ENCODE results near the gene NEK7. TPM values are rescaled to one million over a fixed set of nuclear protein-coding genes. Genes with fewer than 3 reads are reported as not detected.
A peak's percentile ranks its signal among the peaks of the same experiment; 100 is the strongest.

The NEK7 gene
- 100 to 1,000 TPM in 4 of 6 donors, 10 to 100 TPM in 2; 55.3 to 137 (median 112) TPM for total RNA-seq

GRCh38 chr1:198156745-198157240 is at the start of gene NEK7:
NEK7 (plus strand) TSS chr1:198156998; CDS start chr1:198232581, 75,583 bp downstream.
- H3K27me3 ChIP-seq: no peaks in the 10 kb centered on the region
- peak within 1 kb of the TSS; percentile 59 to 90 (median 88) for H3K4me3 ChIP-seq
- peaks cover 22 to 31% (median 25%) of the 10 kb centered on the region in 4 donors for H3K4me1 ChIP-seq
- 0% methylated on average over 12 to 25 of the region's 63 CpGs for WGBS, 2 donors
- H3K9me3 ChIP-seq: no peaks in the 10 kb centered on the region
- ATAC-seq (ENCODE audit: low FRiP score in 2 of 2) (peak; percentile 90 to 93), DNase-seq (peak; percentile 91 to 96)
- TF ChIP-seq EP300 (IDR thresholded peaks at IDR 0.05): no peak
- TF ChIP-seq, protein P1, sequence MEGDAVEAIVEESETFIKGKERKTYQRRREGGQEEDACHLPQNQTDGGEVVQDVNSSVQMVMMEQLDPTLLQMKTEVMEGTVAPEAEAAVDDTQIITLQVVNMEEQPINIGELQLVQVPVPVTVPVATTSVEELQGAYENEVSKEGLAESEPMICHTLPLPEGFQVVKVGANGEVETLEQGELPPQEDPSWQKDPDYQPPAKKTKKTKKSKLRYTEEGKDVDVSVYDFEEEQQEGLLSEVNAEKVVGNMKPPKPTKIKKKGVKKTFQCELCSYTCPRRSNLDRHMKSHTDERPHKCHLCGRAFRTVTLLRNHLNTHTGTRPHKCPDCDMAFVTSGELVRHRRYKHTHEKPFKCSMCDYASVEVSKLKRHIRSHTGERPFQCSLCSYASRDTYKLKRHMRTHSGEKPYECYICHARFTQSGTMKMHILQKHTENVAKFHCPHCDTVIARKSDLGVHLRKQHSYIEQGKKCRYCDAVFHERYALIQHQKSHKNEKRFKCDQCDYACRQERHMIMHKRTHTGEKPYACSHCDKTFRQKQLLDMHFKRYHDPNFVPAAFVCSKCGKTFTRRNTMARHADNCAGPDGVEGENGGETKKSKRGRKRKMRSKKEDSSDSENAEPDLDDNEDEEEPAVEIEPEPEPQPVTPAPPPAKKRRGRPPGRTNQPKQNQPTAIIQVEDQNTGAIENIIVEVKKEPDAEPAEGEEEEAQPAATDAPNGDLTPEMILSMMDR (IDR thresholded peaks at IDR 0.05): peak in 2 of 6 experiments; percentile 27 to 36
- TF ChIP-seq POLR2A (IDR thresholded peaks at IDR 0.05): peak in 3 of 4 donors; percentile 75 to 94 (median 93)
- peak; percentile 52 to 94 for TF ChIP-seq POLR2AphosphoS5 (IDR thresholded peaks at IDR 0.05)
- H3K27ac ChIP-seq: peak within 1 kb of the TSS; percentile 95 to 100 (median 98)
- H3K36me3 ChIP-seq: no peaks in the 10 kb centered on the region

DNA sequence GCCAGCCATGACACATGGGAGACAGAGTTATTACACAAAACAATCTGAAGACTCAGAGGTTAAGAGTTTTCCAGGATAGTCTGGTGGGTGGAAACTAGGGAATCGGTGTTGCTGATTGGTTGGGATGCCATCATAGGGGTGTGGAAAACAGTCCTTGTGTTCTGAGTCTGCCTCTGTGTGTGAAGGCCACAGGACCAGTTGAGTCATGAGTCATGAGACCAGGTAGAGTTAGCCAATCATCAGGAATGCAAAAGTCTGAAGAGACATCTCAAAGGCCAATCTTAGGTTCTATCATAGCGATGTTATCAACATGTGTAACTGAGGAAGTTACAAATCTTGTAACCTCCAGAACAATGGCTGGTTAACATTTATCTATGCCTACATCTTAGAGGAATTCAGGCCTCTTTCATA is 49.7 kb upstream of the NEK7 start:
- H3K36me3 ChIP-seq: no peaks in the 10 kb centered on the region
- no peaks in the 10 kb centered on the region for H3K4me1 ChIP-seq
- TF ChIP-seq POLR2AphosphoS5 (IDR thresholded peaks at IDR 0.05): no peak
- TF ChIP-seq POLR2A (IDR thresholded peaks at IDR 0.05): no peak
- TF ChIP-seq, protein P1 (IDR thresholded peaks at IDR 0.05): no peak
- TF ChIP-seq EP300 (IDR thresholded peaks at IDR 0.05): no peak
- H3K27me3 ChIP-seq: no peaks in the 10 kb centered on the region
- 93 to 95% methylated on average over 2 of the region's 2 CpGs for WGBS, 2 donors
- no peak overlapping the region for H3K4me3 ChIP-seq
- H3K9me3 ChIP-seq: no peaks in the 10 kb centered on the region
- H3K27ac ChIP-seq: no peak overlapping the region
- no peak for ATAC-seq (ENCODE audit: low FRiP score in 2 of 2)
- DNase-seq: no peak

DNA sequence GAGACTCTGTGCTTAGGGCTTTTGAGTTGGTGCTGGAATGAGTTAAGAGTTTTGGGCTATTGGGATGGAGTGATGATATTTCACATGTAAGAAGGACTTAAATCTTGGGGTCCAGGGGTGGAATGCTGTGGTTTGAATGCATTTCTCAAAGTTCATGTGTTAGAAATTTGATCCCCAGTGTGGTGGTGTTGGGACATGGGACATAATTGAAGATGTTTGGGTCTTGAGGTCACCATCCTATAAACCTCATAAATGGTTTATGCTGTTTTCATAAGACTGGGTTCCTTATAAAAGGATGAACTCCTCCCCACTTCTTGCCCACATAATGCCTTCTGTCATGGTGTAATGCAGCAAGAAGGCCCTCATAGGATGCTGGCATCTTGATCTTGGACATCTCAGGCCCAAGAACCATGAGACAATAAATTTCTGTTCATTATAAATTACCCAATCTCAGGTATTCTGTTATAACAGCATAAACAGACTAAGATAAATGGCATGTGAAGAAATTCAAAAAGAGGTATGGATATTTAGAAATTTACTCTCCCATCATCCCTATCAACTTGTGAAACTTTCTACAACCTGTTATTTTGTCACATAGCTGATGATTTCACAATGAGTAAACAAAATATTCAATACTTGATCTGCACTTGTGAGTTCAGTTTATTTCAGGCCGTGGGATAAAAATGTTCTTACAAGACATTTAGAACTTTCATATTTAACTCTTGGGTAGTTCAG is 48.0 kb upstream of the NEK7 start:
- H3K27ac ChIP-seq: no peak overlapping the region
- H3K27me3 ChIP-seq: no peaks in the 10 kb centered on the region
- no peak for TF ChIP-seq EP300 (IDR thresholded peaks at IDR 0.05)
- TF ChIP-seq POLR2AphosphoS5 (IDR thresholded peaks at IDR 0.05): no peak
- no peak for TF ChIP-seq POLR2A (IDR thresholded peaks at IDR 0.05)
- TF ChIP-seq, protein P1 (IDR thresholded peaks at IDR 0.05): no peak
- no peaks in the 10 kb centered on the region for H3K4me1 ChIP-seq
- H3K36me3 ChIP-seq: no peaks in the 10 kb centered on the region
- ATAC-seq (ENCODE audit: low FRiP score in 2 of 2): no peak
- H3K9me3 ChIP-seq: no peaks in the 10 kb centered on the region
- DNase-seq: no peak
- 51 to 62% methylated on average over 1 of the region's 1 CpG for WGBS, 2 donors
- H3K4me3 ChIP-seq: no peak overlapping the region

DNA sequence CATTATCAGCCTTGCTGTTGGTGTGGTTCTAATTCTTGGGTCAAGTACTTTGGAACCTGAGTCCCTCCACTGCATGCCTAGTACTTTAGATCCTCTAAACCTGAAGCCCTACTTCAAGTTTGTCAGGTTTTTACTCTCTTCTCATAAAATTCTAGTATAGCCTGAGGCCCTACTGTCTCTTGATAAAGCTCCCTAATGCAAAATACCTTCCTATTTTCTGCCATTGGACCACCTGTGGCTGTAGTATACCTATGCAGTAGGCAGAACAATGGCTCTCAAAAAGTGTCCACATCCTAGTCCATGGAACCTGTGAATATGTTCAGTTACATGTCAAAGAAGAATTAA is 47.5 kb upstream of the NEK7 start:
- ATAC-seq (ENCODE audit: low FRiP score in 2 of 2): no peak
- TF ChIP-seq, protein P1 (IDR thresholded peaks at IDR 0.05): no peak
- no peak for TF ChIP-seq POLR2AphosphoS5 (IDR thresholded peaks at IDR 0.05)
- no peak for TF ChIP-seq EP300 (IDR thresholded peaks at IDR 0.05)
- TF ChIP-seq POLR2A (IDR thresholded peaks at IDR 0.05): no peak
- Histone ChIP-seq H3K4me3 (no peak overlapping the region), H3K9me3 (no peaks in the 10 kb centered on the region), H3K4me1 (no peaks in the 10 kb centered on the region), H3K27me3 (no peaks in the 10 kb centered on the region), H3K27ac (no peak overlapping the region), H3K36me3 (no peaks in the 10 kb centered on the region)
- DNase-seq: no peak

DNA sequence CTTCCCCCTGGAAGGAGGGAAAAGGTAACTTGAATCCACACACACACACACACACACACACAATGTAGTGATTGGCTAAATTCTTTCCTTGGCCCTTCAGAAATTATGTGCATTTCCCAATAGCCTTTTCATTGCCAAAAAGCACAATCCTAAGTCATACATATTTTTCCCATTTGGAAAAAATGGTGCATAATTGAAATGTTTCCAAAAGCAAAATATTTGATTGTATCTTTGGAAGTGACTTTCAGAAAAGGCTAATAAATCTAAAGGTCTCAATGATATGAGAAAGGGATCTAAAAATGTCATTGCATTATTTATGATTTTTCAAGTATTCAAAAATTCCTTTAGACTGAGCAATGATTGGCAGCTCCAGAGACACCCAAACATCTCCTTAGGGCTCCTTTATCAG is 43.5 kb upstream of the NEK7 start:
- no peaks in the 10 kb centered on the region for H3K4me1 ChIP-seq
- H3K4me3 ChIP-seq: no peak overlapping the region
- DNase-seq (no peak), ATAC-seq (ENCODE audit: low FRiP score in 2 of 2) (no peak)
- H3K27me3 ChIP-seq: no peaks in the 10 kb centered on the region
- TF ChIP-seq EP300 (IDR thresholded peaks at IDR 0.05) (no peak), POLR2AphosphoS5 (IDR thresholded peaks at IDR 0.05) (no peak)
- no peak overlapping the region for H3K27ac ChIP-seq
- H3K36me3 ChIP-seq: no peaks in the 10 kb centered on the region
- no peaks in the 10 kb centered on the region for H3K9me3 ChIP-seq

Data from upper lobe of left lung (tissue), 6 donors.